Pancreas (tissue), 10 donors: ENCODE results near the gene PRSS3. TPM values are rescaled to one million over a fixed set of nuclear protein-coding genes. Genes with fewer than 3 reads are reported as not detected.
A peak's percentile ranks its signal among the peaks of the same experiment; 100 is the strongest.
"Not testable (repeated sequence)": the region's sequence is repeated elsewhere in the genome, so short reads cannot be mapped to it uniquely, and the experiment has no call there.

ENCODE experiments used
- ATAC-seq, 4 donors: fragments of 200-7000 bp; cut with Tn5 transposase; one replicate each; pipeline versions ENCODE4 v1.8.0 to v1.9.1; 2020; ENCODE audit warnings: mild to moderate bottlenecking in 4 of 4, moderate library complexity in 4 of 4
- DNase-seq, 6 donors: peaks; one replicate each; pipeline ENCODE4 v3.0.0-alpha.2; 2020
- FAIRE-seq: peaks from 2 replicates; lab custom pipeline; 2012; peaks lifted over from hg19 to GRCh38; lab: Jason Lieb, UNC
- H3K27ac ChIP-seq, 4 donors: fragments of 200-600 bp; sonication (generic); 1 replicate in 3 of 4; 2 replicates in 1 of 4; pipeline versions ENCODE4 v1.5.0 to v1.8.0; 2020
- H3K27me3 ChIP-seq, 4 donors: fragments of 200-600 bp; one replicate each; pipeline ENCODE4 v1.8.0; 2021
- H3K36me3 ChIP-seq, 3 donors: fragments of 200-600 bp; sonication (generic) in 1 of 3; one replicate each; pipeline versions ENCODE4 v1.5.0 to v1.8.0; 2020 to 2021
- H3K4me1 ChIP-seq, 3 donors: fragments of 200-600 bp; one replicate each; pipeline ENCODE4 v1.8.0; 2021
- H3K4me3 ChIP-seq, 4 donors: fragments of 200-600 bp; sonication (generic) in 2 of 4; one replicate each; pipeline versions ENCODE4 v1.5.0 to v1.8.0; 2020 to 2021
- H3K9me3 ChIP-seq, 4 donors: fragments of 200-600 bp; one replicate each; pipeline ENCODE4 v1.8.0; 2021
- WGBS, 2 donors: extraction: QIAGEN DNeasy Blood & Tissue Kit; methylation state at CpG; one replicate each; pipeline ENCODE4 v1.1.7; 2013; 5-methylcytosine and 5-hydroxymethylcytosine counted together
- intact Hi-C, 3 donors: fragments of 100-400 bp; cut with DNase I; formaldehyde crosslinking; loops; one replicate each; pipeline versions ENCODE4 v1.11.1 to v1.14.2; 2022
- polyA plus RNA-seq, 2 donors: library from polyadenylated mRNA; stranded (reverse); fragments of 200-250 nt; gene quantifications; one replicate each; pipeline ENCODE4 v1.2.3, GENCODE V29; 2013
- total RNA-seq, 6 donors: library from RNA; stranded (reverse); fragmentation: NEBNext Ultra II Directional in 4 of 6; extraction: Animal tissue kit (Norgen Biotek cat#: 25700) in 4 of 6; gene quantifications; one replicate each; pipeline versions ENCODE4 v1.2.1 to v1.2.4, GENCODE V29; 2021 to 2023
- TF ChIP-seq, protein P1 (sequence below), 4 donors: fragments of 200-600 bp; sonication (generic) in 3 of 4; IDR thresholded peaks; one replicate each; pipeline versions ENCODE4 v1.5.0 to v1.8.0; 2021; ENCODE audit warnings: antibody characterized with exemption in 4 of 4
- donor health status: healthy with polysubstance abuse.
- donor health status: DM: no; HTN: no; CAD: no; lungs with moderate emphysema.
- donor health status: DM: no; HTN: no; CAD: no.
- donor health status: control.
- donor health status: control.
- donor health status: Bipolar disorder and iron deficiency.
- donor health status: DM: yes; HTN: yes; CAD: no.
- donor health status: DM: no; HTN: no; CAD: no.
- donor health status: DM: no; HTN: no; CAD: no.
- donor health status: DM: yes; HTN: yes; CAD: no.

Gene PRSS3
- total and polyA plus RNA-seq, 8 donors, result 341 to 5,218 (median 1,394) TPM

DNA sequence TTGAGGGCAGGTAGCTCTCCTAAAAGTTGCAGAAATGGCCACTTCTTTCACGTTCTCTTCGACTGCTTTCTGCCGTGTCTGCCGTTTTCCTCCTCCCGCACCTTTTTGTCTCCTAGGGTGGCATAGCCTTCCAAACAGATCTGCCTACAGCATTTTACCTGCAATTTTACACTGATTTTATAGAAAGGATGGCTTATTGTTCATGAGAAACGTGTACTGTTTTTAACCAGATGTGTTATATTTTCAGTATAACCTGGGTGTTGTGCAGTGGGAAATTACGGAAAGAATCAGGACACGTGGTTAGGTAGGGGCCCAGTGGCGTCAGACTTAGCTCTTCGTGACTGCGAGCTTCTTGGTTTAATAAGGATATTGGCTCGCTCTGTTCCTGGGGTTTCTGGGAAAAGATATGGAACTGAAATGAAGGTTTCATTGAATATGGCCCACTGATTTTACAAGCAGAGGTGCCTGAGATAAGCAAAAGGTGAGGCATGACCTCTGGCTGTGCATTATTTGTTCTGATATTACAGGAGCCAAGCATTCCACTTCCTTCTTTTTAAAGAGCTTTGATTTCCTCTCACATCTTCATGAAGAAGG, 43.7 kb upstream of the PRSS3 start:
- Histone ChIP-seq H3K27me3 (no peaks in the 10 kb centered on the region), H3K9me3 (no peaks in the 10 kb centered on the region)

DNA sequence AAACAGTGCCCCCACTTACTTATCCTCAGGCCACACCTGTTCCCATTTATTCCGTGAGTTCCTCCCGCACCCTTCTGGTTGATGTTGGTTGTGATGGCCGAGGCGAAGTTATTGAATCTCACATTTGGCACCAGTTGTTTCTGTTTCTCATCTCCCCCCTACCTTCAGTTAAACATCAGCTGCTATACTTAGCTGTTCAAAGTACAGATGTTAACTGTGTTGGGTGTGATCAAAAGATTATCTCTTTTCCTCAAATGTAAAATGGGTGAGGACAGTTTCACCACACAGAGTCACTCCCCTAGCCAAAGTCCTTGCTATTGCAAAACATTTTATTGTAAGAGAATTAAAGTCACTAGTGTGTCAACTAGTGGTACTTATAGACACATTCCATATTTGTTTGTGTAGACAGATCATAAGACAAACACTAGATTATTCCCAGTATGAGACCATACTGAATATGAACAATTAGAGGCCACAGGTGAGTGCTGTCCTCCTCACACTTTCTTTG, 43.2 kb upstream of the PRSS3 start:
- no peaks in the 10 kb centered on the region for H3K9me3 ChIP-seq
- no peaks in the 10 kb centered on the region for H3K36me3 ChIP-seq
- H3K27ac ChIP-seq, result no peak overlapping the region
- TF ChIP-seq, protein P1, sequence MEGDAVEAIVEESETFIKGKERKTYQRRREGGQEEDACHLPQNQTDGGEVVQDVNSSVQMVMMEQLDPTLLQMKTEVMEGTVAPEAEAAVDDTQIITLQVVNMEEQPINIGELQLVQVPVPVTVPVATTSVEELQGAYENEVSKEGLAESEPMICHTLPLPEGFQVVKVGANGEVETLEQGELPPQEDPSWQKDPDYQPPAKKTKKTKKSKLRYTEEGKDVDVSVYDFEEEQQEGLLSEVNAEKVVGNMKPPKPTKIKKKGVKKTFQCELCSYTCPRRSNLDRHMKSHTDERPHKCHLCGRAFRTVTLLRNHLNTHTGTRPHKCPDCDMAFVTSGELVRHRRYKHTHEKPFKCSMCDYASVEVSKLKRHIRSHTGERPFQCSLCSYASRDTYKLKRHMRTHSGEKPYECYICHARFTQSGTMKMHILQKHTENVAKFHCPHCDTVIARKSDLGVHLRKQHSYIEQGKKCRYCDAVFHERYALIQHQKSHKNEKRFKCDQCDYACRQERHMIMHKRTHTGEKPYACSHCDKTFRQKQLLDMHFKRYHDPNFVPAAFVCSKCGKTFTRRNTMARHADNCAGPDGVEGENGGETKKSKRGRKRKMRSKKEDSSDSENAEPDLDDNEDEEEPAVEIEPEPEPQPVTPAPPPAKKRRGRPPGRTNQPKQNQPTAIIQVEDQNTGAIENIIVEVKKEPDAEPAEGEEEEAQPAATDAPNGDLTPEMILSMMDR (IDR thresholded peaks at IDR 0.05), result no peak
- 76 to 82% methylated on average over 4 of the region's 4 CpGs for whole genome bisulfite sequencing, 2 donors
- no peaks in the 10 kb centered on the region for H3K27me3 ChIP-seq
- peaks cover 0 to 4% (median 0%) of the 10 kb centered on the region in 3 donors for H3K4me1 ChIP-seq
- ATAC-seq (peak in 2 of 4 donors; percentile 4 to 22), FAIRE-seq (no peak), DNase-seq (no peak)
- no peak overlapping the region for H3K4me3 ChIP-seq
- intact Hi-C loops, result no loop called here

More for the DNA sequence above, 43.7 kb upstream of the PRSS3 start:
- FAIRE-seq, result no peak
- H3K4me1 ChIP-seq, result peaks cover 0 to 4% (median 0%) of the 10 kb centered on the region in 3 donors
- H3K36me3 ChIP-seq, result no peaks in the 10 kb centered on the region
- no peak overlapping the region for H3K4me3 ChIP-seq
- H3K27ac ChIP-seq, result no peak overlapping the region
- intact Hi-C loops, result no loop called here
- TF ChIP-seq, protein P1 (IDR thresholded peaks at IDR 0.05), result no peak
- 72 to 80% methylated on average over 12 of the region's 12 CpGs for WGBS, 2 donors
- ATAC-seq, result peak in 2 of 4 donors; percentile 7 to 15
- DNase-seq, result no peak

- not testable (repeated sequence) for FAIRE-seq
Measured at GRCh38 chr9:33752789-33753188, 42.6 kb upstream of the PRSS3 start.

DNA sequence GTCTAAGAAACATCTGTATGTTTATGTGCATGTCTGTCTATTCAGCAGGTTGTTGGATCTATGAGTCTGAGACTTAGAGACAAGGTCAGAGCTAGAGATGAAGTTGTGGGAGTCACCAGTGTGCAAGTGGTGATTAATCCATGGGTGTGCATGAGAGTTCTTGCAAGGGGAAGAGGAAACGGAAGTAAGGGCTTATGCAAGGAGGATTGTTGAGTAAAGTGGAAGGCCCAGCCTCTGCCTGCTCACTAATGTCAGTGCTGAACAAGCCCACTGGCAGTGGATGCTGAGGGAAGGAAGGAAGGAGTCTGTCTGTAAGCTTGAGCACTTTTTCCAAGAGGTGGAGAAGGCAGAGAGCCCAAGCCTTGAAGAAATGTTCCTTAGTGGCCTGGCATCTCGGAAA, 35.7 kb upstream of the PRSS3 start:
- DNase-seq, H3K27me3 ChIP-seq, H3K4me3 ChIP-seq, H3K27ac ChIP-seq, H3K4me1 ChIP-seq, H3K36me3 ChIP-seq, H3K9me3 ChIP-seq, intact Hi-C loops, FAIRE-seq: not testable (repeated sequence)
- peak in 2 of 4 donors; percentile 38 to 46 for ATAC-seq
- 87 to 88% methylated on average over 2 of the region's 2 CpGs for WGBS, 2 donors

More at GRCh38 chr9:33752789-33753188, 42.6 kb upstream of the PRSS3 start:
- H3K27ac ChIP-seq, H3K36me3 ChIP-seq, ATAC-seq, H3K4me3 ChIP-seq, H3K4me1 ChIP-seq, H3K27me3 ChIP-seq, intact Hi-C loops, H3K9me3 ChIP-seq, DNase-seq: not testable (repeated sequence)
- WGBS, 2 donors, result 61 to 65% methylated on average over 5 of the region's 5 CpGs

GRCh38 chr9:33762343-33762742, 33.0 kb upstream of the PRSS3 start:
- DNase-seq, result no peak
- Histone ChIP-seq H3K4me3 (no peak overlapping the region), H3K4me1 (no peaks in the 10 kb centered on the region), H3K36me3 (no peaks in the 10 kb centered on the region), H3K27ac (peak overlapping the region in 1 of 4 donors; percentile 26), H3K9me3 (no peaks in the 10 kb centered on the region), H3K27me3 (no peaks in the 10 kb centered on the region)
- intact Hi-C loops, result no loop called here
- ATAC-seq, result peak in 3 of 4 donors; percentile 30 to 61 (median 51)
- TF ChIP-seq, protein P1 (IDR thresholded peaks at IDR 0.05), result no peak
- 53 to 57% methylated on average over 6 of the region's 6 CpGs for WGBS, 2 donors
- no peak for FAIRE-seq

GRCh38 chr9:33763709-33764108, 31.7 kb upstream of the PRSS3 start:
- FAIRE-seq, H3K27me3 ChIP-seq, intact Hi-C loops, DNase-seq, H3K9me3 ChIP-seq, H3K36me3 ChIP-seq, H3K4me1 ChIP-seq, H3K4me3 ChIP-seq: not testable (repeated sequence)
- peak; percentile 49 to 82 (median 72) for ATAC-seq
- peak overlapping the region in 1 of 4 donors; percentile 28 for H3K27ac ChIP-seq
- WGBS, 2 donors, result 17 to 28% methylated on average over 1 of the region's 1 CpG
